HepG2 (cell line): ENCODE measurements around the gene UST. TPM values are rescaled to one million over a fixed set of nuclear protein-coding genes. Genes with fewer than 3 reads are reported as not detected.
A peak's percentile ranks its signal among the peaks of the same experiment; 100 is the strongest.

Source experiments
- ARNT ChIP-seq: fragments of 450-650 bp; IDR thresholded peaks from 2 replicates; pipeline ENCODE4 v1.6.1; 2017
- ATF3 ChIP-seq: sonication (generic); formaldehyde crosslinking; IDR thresholded peaks from 2 replicates; pipeline ENCODE4 v1.4.0; 2020; ENCODE audit warnings: missing genetic modification reagents
- CEBPG ChIP-seq: IDR thresholded peaks from 2 replicates; pipeline ENCODE4 v1.6.1; 2016
- DR1 ChIP-seq: sonication (generic); formaldehyde crosslinking; IDR thresholded peaks from 2 replicates; pipeline ENCODE4 v1.8.0; 2021; ENCODE audit warnings: mild to moderate bottlenecking, missing genetic modification reagents, inconsistent platforms
- FOSL2 ChIP-seq: sonication (generic); formaldehyde crosslinking; IDR thresholded peaks from 2 replicates; pipeline ENCODE4 v1.4.0; 2020; ENCODE audit warnings: missing genetic modification reagents
- FOXA1 ChIP-seq, 2 experiments: fragments of 450-650 bp in 1 of 2; sonication (generic) in 1 of 2; formaldehyde crosslinking in 1 of 2; IDR thresholded peaks; 2 replicates each; pipeline versions ENCODE4 v1.4.0 to v1.6.1; 2016 to 2020; ENCODE audit warnings: missing genetic modification reagents in 1 of 2
- GATAD2A ChIP-seq: IDR thresholded peaks from 2 replicates; pipeline ENCODE4 v1.6.1; 2016
- HDAC6 ChIP-seq: fragments of 200-600 bp; sonication (generic); IDR thresholded peaks from 2 replicates; pipeline ENCODE4 v1.7.0; 2017; ENCODE audit warnings: mild to moderate bottlenecking, antibody characterized with exemption, low read length, low read depth
- LCORL ChIP-seq, 2 experiments: fragments of 450-650 bp in 1 of 2; sonication (generic) in 1 of 2; formaldehyde crosslinking in 1 of 2; IDR thresholded peaks; 2 replicates each; pipeline versions ENCODE4 v1.5.0 to v1.6.1; 2017 to 2020; ENCODE audit warnings: antibody characterized with exemption in 1 of 2, missing genetic modification reagents in 1 of 2
- MAZ ChIP-seq, 2 experiments: sonication (generic) in 1 of 2; formaldehyde crosslinking in 1 of 2; IDR thresholded peaks; 2 replicates each; pipeline versions ENCODE4 v1.5.0 to v1.6.1; 2012 to 2020; ENCODE audit warnings: low read depth in 2 of 2, mild to moderate bottlenecking in 2 of 2, borderline replicate concordance in 1 of 2, improper control_type of control experiment in 1 of 2, low read length in 1 of 2, missing genetic modification reagents in 1 of 2, moderate library complexity in 1 of 2
- NCOR1 ChIP-seq: fragments of 200-600 bp; sonication (generic); IDR thresholded peaks from 2 replicates; pipeline ENCODE4 v1.7.0; 2017; ENCODE audit warnings: antibody characterized with exemption, low read length, borderline replicate concordance
- NR2C2 ChIP-seq: sonication (generic); formaldehyde crosslinking; IDR thresholded peaks from 2 replicates; pipeline ENCODE4 v1.4.0; 2020; ENCODE audit warnings: missing genetic modification reagents, mild to moderate bottlenecking, moderate library complexity, borderline replicate concordance
- PHF5A ChIP-seq: IDR thresholded peaks from one replicate; pipeline ENCODE4 v1.6.1; 2018; ENCODE audit warnings: low read depth, missing genetic modification reagents; ENCODE audit not compliant: unreplicated experiment
- RAD21 ChIP-seq: fragments of 450-650 bp; formaldehyde crosslinking; IDR thresholded peaks from 2 replicates; pipeline ENCODE4 v1.5.0; 2020; ENCODE audit warnings: mild to moderate bottlenecking
- SMAD1 ChIP-seq: sonication (generic); formaldehyde crosslinking; IDR thresholded peaks from 2 replicates; pipeline ENCODE4 v1.4.0; 2020; ENCODE audit warnings: missing genetic modification reagents, low read depth, mild to moderate bottlenecking, borderline replicate concordance
- TARDBP ChIP-seq: sonication (generic); formaldehyde crosslinking; IDR thresholded peaks from 2 replicates; pipeline ENCODE4 v1.8.0; 2022; ENCODE audit warnings: mild to moderate bottlenecking, missing genetic modification reagents
- TCF12 ChIP-seq, 2 experiments: fragments of 450-650 bp in 1 of 2; sonication (generic) in 1 of 2; formaldehyde crosslinking in 1 of 2; IDR thresholded peaks; 2 replicates each; pipeline versions ENCODE4 v1.6.1 to v1.8.0; 2017 to 2022; ENCODE audit warnings: antibody characterized with exemption in 1 of 2, mild to moderate bottlenecking in 1 of 2, missing genetic modification reagents in 1 of 2, moderate library complexity in 1 of 2
- TP53 ChIP-seq: sonication (generic); formaldehyde crosslinking; conservative IDR thresholded peaks from 2 replicates; pipeline ENCODE4 v1.4.0; 2020; ENCODE audit warnings: missing genetic modification reagents
- ZBED4 ChIP-seq: sonication (generic); formaldehyde crosslinking; IDR thresholded peaks from 2 replicates; pipeline ENCODE4 v1.4.0; 2020; ENCODE audit warnings: missing genetic modification reagents, borderline replicate concordance
- ZBTB1 ChIP-seq: sonication (generic); formaldehyde crosslinking; IDR thresholded peaks from 2 replicates; pipeline ENCODE4 v1.4.0; 2020; ENCODE audit warnings: missing genetic modification reagents, borderline replicate concordance
- ZKSCAN1 ChIP-seq: fragments of 150-350 bp; IDR thresholded peaks from 2 replicates; pipeline ENCODE4 v1.6.1; 2014; ENCODE audit warnings: low read length
- ZNF12 ChIP-seq: sonication (generic); formaldehyde crosslinking; IDR thresholded peaks from 2 replicates; pipeline ENCODE4 v1.5.0; 2020; ENCODE audit warnings: missing genetic modification reagents
- ZNF292 ChIP-seq: sonication (generic); formaldehyde crosslinking; IDR thresholded peaks from 2 replicates; pipeline ENCODE4 v1.8.1; 2022; ENCODE audit warnings: mild to moderate bottlenecking, low read depth, missing genetic modification reagents, borderline replicate concordance
- ZNF414 ChIP-seq: sonication (generic); formaldehyde crosslinking; IDR thresholded peaks from 2 replicates; pipeline ENCODE4 v1.5.0; 2020; ENCODE audit warnings: missing genetic modification reagents
- ZNF841 ChIP-seq: sonication (generic); formaldehyde crosslinking; IDR thresholded peaks from 2 replicates; pipeline ENCODE4 v1.8.1; 2023; ENCODE audit warnings: missing genetic modification reagents, borderline replicate concordance
- ZSCAN22 ChIP-seq: sonication (generic); formaldehyde crosslinking; IDR thresholded peaks from 2 replicates; pipeline ENCODE4 v1.4.0; 2020; ENCODE audit warnings: mild to moderate bottlenecking, missing genetic modification reagents
- polyA plus RNA-seq, 8 experiments: library from polyadenylated mRNA; depleted of rRNA in 3 of 8; stranded (reverse) in 7 of 8; unstranded in 1 of 8; fragments of >200 nt; fragmentation: Illumina TruSeq in 4 of 8; extraction: Trizol in 4 of 8; gene quantifications; 2 replicates each; pipeline versions ENCODE4 v1.2.1 to v1.2.3, GENCODE V29; 2011 to 2016; ENCODE audit warnings: low read depth in 4 of 8, missing spikeins in 1 of 8, mixed read lengths in 1 of 8; ENCODE audit not compliant: insufficient read depth in 1 of 8
- total RNA-seq, 5 experiments: library from RNA; depleted of rRNA; stranded (reverse); fragments of >200 nt; fragmentation: Illumina TruSeq; extraction: Trizol; gene quantifications; 2 replicates each; pipeline ENCODE4 v1.2.3, GENCODE V29; 2016; ENCODE audit warnings: low read depth in 1 of 5

UST gene
- total and polyA plus RNA-seq, 2 of the 13 experiments (the other 11 are each of a cell fraction or from before 2014, with no cell fraction given): 0.27 TPM; not detected in 1

DNA sequence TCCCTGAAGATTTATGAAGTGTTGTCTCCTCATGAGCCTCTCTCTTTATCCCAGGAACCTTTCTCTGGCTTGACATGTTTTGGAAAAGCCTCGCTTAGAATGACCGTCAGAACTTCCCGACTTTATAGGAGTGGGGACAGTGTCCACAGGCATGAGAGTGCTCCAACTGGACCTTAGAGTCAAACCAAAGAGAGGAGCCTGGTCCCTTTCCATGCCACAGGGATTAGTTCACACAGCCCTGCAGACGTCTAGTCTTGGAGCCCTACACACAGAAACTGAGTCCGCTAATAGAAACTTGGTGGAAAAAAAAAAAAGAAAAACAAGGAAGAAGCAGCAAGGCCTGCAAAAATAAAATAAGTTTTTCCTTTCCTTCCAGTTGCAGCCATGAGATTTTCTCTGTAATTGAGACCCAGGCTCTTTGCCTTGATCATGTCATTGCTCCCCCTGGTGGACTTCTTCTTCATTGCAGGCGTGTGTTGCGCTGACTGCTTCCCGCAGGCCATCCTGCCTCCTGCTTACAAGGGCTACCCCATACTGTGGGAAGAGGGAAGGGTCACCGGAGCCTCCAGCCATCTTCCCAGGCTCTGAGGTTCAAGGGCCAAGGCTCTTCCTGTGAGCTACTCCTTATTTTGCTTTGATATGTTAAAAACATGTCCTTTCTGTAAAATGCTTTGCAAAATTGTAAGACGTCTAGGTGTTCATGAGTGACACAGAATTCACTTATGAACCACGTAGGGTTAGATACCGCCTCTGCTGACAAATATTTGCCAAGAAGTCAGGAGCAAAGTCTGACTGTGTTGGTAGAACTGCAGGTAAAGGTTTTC is 201.0 kb downstream of the UST start (continued):
- no peak for TF ChIP-seq LCORL (IDR thresholded peaks at IDR 0.05)
- TF ChIP-seq LCORL (CRISPR knock-in tag; IDR thresholded peaks at IDR 0.05): 0 out of 2 replicates have a peak, but pooled peaks have one; percentile 15
- TF ChIP-seq ZNF414 (CRISPR knock-in tag): no peak
- TF ChIP-seq ZKSCAN1: no peak
- TF ChIP-seq ATF3: no peak
- no peak for TF ChIP-seq CEBPG
- no peak for TF ChIP-seq ZBTB1 (CRISPR knock-in tag)
- TF ChIP-seq PHF5A (CRISPR knock-in tag): no peak
- peak; percentile 71 for TF ChIP-seq RAD21 (CRISPR knock-in tag)
- TF ChIP-seq NR2C2 (CRISPR knock-in tag): no peak
- TF ChIP-seq ARNT: no peak
- peak; percentile 66 for TF ChIP-seq GATAD2A (CRISPR knock-in tag)
- TF ChIP-seq TCF12 (IDR thresholded peaks at IDR 0.05): no peak
- TF ChIP-seq TCF12 (CRISPR knock-in tag; IDR thresholded peaks at IDR 0.05): no peak
- no peak for TF ChIP-seq DR1 (CRISPR knock-in tag)
- no peak for TF ChIP-seq ZBED4 (CRISPR knock-in tag)
- peak; percentile 33; the same call in 1 of the 2 replicates for TF ChIP-seq MAZ (IDR thresholded peaks at IDR 0.05; ENCODE audit: borderline replicate concordance, low read depth, low read length)
- no peak for TF ChIP-seq MAZ (CRISPR knock-in tag; IDR thresholded peaks at IDR 0.05; ENCODE audit: low read depth)
- no peak for TF ChIP-seq TP53 (CRISPR knock-in tag)
- no peak for TF ChIP-seq NCOR1
- TF ChIP-seq ZNF292 (CRISPR knock-in tag): no peak
- no peak for TF ChIP-seq HDAC6
- TF ChIP-seq ZSCAN22 (CRISPR knock-in tag): no peak
- no peak for TF ChIP-seq ZNF841
- TF ChIP-seq SMAD1: no peak
- no peak for TF ChIP-seq ZNF12 (CRISPR knock-in tag)
- TF ChIP-seq TARDBP (CRISPR knock-in tag): no peak
- no peak for TF ChIP-seq FOXA1 (IDR thresholded peaks at IDR 0.05)
- no peak for TF ChIP-seq FOXA1 (CRISPR knock-in tag; IDR thresholded peaks at IDR 0.05)
- 0 out of 2 replicates have a peak, but pooled peaks have one; percentile 11 for TF ChIP-seq FOSL2
